Skin of body (tissue), 2 donors: Measurements from ENCODE around the gene DNAJC6. TPM values are rescaled to one million over a fixed set of nuclear protein-coding genes. Genes with fewer than 3 reads are reported as not detected.
A peak's percentile ranks its signal among the peaks of the same experiment; 100 is the strongest.
"Not testable (repeated sequence)": the region's sequence is repeated elsewhere in the genome, so short reads cannot be mapped to it uniquely, and the experiment has no call there.

Experiments
- DNase-seq: peaks from one replicate; lab custom pipeline; 2025; lab: John Stamatoyannopoulos, UW
- total RNA-seq: library from RNA; depleted of rRNA; stranded (reverse); fragments of >200 nt; gene quantifications from one replicate; pipeline ENCODE4 v1.2.3, GENCODE V29; 2014

The DNAJC6 gene
- 7.7 TPM for total RNA-seq

DNA sequence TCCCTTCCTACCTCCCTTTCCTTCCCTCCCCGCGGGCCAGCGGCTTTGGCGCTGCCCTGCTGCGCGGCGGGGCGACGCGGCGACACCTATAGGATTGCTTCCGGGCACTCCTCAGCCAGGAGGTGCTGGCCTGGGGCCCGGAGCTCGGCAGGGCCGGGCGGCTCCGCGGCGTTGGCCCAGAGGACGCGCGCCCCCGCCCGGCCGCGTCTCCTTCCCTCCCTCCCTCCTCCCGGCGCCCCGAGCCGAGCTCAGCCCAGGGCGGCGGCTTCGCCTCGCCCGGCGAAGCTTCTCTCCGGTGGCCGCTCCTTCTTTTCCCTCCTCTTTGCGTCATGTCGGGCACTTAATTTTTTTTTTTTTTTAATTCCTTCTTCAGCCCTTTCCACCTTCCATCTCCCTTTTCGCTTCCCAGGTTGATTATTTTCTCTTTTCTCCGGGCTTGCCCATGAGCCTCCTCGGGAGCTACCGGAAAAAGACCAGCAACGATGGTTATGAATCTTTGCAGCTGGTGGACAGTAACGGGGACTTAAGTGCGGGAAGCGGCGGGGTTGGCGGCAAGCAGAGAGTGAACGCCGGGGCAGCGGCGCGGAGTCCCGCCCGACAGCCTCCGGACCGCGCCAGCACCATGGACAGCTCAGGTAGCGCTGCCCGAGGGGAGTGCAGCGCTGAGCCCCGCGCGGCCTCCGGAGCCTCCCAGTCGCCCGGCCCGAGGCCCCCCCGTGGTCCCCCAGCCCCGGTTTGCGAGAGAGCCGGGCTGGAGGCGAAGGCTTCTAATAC is at the start of gene DNAJC6:
Gene DNAJC6, plus strand, starts transcription at position 240 of the 774 bp plus-strand sequence. Its CDS starts 203 bp downstream, at position 443.
- DNase-seq = peak; percentile 21

DNA sequence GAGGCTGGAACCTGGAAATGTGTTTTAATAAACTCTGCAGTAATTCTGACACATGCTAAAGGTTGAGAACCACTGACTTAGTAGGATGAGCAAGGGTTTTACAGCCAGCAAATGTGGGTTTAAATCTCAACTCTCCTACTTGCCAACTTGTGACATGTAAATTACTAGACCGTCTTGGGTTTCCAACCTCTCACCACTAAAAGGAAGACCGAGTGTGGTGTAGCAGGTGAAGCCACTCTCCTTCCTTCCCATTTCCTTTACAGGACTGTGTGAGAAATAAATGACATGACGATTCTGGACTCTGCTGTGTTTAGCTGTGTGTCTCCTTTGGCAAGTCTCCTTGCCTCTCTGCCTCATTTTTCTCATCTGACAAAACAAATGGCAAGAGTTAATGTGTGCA is 49.5 kb upstream of the DNAJC6 start:
- no peak for DNase-seq

DNA sequence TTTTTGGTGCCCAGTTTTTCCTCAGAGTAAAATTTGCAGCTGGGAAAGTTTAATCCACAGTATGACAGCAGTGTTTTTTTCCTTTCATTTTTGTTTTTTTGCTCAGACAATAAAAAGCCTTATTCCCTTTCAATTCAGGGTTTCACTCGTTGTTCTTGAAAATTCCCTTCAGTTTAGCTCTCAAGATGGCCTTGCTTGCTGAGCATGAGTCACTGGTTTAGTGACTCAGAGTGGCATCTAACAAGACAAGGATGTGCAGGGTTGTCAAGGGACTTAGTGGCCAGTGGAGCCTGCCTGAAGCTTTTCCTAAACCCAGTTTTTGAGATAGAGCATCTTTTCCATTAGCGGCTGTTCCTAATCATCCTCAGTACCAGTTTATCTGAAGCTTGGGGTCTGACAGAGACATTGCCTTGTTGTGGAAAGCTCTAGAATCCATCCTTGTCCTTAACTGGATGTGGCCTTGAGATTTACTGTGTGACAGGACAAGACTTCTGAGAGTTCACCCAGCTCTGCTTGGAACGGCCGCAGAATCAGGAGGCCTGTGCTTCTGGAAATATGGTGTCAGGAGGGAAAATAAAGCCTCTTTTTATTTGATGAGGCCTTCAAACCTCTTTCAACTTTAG is 48.4 kb upstream of the DNAJC6 start:
- DNase-seq = no peak

DNA sequence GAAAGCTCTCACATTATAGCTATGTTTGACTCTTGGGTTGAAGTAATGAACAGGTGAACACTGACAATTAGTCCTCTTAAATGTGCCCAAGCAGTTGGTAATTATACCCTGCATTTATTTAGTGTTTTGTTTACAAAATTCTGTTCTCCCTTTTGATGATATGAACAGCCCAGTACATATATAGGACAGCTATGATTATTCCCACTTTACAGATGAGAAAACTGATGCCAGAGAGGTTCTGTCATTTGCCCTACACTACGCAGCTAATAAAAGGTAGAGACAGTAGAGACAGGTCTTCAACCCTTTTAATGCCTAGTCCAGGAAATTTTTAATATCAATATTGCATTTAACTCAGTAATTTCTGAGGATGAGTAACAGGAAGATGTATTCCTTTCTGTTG is 46.1 kb upstream of the DNAJC6 start:
- no peak for DNase-seq

DNA sequence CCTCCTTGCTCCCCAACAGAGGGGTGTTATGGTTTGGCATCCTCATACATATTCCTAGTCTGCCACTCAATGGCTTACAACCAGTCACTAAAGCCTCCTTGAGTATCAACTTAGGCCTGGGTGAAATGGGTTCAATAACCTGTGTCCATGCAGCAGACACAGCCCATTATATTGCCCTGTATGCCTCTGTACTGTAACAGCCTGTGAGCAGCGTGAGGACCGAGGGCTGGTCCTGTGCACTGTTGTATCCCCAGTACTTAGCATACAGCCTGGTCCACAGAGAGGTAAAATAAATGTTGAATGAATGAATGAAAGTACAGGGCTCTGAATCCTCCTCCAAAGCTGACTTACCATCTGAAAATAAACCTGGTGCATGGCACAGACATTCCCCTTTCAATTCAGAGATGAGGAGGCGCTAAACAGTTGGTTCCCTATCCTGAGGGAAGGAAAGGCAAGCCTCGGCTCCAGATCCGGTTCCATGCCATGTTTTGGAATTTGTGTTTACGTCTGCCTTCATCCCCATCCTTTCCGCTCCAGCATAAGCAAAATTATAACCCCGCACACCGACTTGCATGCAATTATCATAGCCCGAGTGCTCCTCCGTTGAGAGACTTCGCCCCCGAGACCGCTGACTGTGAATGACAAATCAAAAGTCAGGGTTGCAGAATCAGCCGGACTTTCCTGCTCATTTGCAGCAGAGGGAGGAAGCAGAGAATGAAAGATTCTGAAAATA is 45.0 kb upstream of the DNAJC6 start:
- DNase-seq = peak; percentile 22

DNA sequence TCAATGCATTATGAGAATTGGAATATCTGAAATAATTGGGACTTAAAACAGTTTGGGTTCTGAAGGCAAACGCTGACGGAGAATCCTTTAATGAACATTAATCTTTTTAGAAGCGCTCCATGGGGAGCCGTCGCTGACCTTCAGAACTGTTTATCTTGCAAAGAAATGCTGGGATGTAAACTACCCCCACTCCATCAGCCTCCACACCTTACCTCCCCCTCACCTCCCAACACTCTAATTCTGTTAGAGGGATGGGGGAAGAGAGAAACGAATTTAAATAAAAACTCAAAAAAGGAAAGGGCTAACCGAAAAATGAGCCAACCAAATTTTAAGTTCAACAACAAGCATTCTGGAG is 44.1 kb upstream of the DNAJC6 start:
- DNase-seq = no peak

DNA sequence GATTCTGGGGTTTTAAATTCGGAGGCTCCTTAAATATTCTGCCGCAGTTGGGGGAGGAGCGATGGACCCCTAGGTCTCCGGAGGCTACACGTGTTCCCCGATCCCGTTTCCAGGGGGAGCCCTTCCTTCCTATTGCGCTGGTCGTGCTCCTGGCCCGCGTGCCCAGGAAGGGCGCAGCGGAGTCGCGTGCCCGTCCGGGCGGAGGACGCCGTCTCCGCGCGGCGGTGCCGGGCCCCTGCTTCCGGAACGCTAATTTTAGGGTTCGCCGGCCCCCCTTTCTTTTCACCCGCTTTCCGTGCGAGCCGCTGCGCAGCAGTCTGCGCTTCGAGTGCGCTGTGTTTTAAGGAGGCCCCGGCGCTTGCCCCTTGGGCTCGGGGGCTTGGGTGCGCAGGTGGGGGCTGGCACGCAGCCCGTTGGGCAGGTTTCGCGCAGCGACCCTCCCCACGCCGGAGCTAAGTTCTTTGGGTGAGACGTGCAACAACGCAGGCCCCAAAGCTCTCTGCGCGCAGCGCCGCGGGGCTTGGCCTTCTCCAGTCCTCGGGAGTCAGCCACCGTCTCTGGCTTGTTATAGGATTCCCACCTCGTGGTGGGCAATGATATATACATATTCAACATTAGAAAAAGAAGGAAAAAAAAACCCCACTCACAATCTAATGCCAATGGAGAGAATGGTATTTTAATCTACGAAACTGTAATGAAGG is 43.5 kb upstream of the DNAJC6 start:
- peak; percentile 7 for DNase-seq

DNA sequence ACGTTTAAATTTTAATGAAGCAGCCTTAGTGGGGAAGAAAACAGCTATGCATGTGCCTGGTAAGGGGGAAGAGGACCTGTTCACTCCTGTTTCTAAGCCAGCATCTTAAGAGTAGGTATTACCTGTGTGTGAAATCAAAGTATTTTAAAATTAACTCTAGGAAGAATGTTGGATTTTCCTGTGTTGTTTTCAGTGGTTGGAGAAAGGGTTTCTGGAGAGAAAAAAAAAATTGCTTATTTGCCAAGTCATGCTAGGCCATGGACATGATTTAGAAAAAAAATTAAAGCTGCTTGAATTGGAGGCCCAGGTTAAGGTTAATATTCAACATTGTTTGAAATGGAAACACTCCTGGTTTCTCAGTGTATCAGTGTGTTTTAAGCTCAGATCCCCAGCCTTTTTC is 42.9 kb upstream of the DNAJC6 start:
- DNase-seq = no peak

DNA sequence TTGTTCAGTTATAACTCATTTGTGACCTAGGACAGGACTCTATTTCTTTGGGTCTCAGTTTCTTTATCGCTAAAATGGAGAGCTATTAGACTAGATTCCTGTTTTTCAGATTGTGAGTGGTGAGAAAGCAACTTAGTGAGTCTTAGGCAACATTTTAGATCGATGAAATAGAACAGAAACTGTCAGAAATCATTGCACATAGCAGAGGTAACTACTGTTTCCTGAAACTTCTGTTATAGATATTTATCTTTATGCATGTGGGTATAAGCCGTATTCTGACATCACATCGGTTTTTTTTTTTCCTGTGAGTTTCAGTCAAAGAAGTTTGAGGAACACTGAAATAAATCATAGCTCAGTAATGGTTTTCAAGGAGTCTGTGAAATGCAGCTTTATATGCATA is 42.1 kb upstream of the DNAJC6 start:
- no peak for DNase-seq

DNA sequence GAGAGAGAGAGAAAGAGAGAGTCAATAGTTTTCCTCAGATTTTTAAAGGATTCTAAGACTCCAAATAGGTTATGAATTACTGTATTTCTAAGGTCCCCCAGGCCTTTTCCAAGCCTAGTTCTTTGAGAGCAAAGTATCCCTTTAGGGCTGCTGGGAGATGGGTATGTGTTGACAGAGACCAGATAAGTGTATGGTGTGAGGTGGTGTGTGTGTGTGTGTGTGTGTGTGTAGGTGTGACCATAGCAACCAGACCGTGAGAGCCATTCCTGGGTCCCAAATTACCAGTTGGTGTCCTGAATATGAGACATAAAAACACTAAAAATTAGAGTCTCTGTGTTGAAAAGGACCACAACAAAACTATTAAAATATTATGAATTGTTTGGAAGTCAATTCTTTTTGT is 41.7 kb upstream of the DNAJC6 start:
- DNase-seq = no peak

DNA sequence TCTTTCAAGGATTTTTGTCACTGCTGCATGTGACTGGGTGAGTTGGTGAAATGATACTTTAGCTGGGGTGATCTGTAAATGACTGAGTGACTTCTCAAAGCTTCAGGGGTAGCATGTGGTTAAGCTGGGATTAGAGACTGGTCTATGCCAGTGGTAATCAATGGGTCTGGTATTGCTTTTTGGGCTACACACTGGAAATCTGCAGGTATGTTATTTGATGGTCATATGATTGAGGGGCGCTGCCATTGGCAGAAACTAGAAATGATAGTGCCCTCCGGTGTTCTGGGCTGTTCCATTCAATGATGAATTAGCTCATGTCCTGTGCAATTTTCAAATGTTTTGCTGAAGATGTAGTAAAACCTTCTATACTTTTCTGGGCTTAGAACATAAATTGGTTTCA is 39.7 kb upstream of the DNAJC6 start:
- no peak for DNase-seq

DNA sequence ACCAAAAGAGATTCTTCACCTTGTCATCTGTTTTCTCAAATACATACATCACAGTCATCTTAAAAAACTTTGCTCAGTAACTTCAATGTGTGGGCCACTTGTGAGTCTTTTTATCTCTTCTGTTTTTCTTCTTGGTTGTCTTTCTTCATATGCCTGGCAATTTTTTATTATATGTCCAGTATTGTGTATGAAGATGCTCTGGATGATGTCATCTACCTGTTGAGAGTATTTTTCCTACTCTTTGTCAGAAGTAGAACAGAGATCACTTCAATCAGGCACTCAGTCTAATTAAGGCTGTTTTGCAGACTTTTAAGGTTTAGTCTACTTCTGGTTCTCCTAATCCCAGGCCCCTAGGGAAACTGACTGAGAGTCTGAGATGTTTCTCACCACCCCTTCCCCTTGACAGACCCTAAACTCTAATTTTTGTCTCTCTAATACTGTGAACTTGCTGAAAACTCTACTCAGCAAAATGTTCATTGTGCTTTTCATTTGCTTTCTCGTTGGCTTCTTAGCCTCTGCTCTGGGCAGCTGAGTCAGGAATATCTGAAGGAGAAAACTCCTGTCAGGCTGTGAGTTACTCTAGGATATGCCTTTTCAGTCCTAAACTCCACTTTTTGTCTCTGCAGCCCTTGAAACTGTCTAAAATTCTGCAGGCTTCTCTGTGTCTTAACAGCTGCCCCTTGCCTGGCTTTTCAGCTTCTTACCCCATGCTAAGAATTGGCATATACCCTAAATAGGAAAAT is 33.0 kb upstream of the DNAJC6 start:
- DNase-seq = no peak

DNA sequence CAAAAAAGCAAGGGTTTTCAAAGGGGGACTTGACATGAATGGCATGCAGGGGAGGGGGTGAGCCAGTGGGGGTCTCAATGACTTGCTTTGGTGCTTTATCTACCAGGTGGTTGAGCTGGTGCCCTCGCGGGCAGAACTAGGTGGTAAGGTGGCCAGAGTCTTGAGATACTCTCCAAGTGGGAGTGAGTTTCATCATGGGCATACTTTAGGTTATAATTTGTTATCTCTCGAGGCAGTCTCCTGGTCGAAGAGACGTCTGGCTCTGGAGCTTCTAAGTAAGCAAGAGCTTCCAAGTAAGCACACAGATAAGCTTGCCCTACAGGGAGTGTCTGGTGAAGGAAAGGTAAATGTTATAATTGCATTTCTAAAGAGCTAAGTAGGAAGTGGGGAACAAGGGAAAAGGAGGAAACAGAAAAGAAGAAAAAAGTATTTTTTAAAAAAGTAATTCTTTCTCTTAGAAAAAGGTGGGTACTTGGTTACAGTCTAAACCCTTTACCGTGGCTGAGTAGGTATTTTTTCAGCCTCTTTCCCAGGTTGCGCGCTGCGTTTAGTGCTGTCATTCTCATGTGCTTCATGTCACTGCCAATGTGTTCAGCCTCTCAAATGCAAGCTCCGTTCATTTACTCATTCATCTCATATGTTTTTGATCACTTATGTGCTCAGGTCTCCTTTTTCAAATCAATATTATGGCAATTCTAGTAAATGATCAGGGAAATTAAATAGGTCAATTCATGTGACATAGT is 31.6 kb upstream of the DNAJC6 start:
- no peak for DNase-seq

DNA sequence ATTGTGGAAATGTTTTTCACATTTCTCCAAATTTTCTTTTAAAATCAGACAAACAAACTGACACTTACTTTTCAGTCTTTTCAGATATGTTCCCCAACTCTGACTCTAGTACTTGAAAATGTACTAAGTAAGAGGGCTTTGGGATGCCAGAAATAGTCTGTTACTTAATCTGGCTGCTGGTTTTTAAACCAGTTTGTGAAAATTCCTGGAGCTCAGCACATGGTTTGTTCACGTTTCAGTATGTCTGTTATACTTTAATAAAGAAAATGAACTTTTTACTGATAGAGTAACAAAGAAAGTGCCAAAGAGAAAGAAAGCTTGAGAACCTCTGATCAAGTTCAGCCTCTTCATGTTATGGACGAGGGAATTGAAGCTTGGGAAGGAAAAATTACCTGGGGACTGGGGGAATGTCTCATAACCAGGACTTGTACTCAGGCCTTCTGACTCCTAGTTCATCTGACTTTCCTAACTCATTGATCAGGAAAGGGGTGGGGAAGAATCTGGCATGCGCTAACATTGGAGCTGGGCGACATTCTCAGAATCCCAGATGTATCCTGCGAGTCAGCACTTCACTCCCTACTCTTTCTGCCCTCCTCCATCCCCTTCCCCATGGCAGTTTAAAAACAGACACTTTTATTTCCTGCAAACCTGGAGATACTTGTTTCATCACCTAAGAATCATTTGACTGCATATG is 30.8 kb upstream of the DNAJC6 start:
- no peak for DNase-seq

DNA sequence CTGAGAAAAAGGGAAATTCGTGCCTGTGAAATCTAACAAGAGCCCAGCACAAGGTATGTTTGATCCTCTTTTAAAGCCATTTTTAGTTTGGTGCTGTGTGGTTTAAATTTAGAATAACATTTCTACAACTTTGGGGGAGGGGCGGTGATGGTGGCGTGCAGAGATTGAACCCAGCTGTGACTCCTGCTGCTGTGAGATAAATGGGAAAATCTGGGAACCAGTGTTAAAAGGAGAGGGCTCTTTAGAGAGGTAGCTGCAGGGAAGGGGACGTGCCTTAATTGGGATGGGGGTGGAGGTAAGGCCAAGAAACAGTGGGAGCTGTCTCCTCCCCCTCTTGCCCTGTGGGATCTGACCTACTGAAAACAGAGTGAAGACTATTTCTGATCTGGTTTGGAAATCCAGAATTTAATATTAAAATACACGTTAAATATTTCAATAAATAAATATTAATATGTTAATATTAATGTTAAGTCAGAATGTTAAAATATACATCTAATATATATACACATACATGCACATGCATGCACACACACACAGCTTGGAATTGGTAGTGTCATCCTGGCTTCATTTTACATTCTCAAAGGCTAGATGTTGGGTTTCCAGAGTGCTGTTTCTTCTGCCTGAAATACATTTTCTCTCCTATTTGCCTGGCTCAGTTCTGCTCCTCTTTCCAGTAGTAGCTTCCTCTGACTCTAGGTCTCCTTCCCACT is 30.1 kb upstream of the DNAJC6 start:
- no peak for DNase-seq

DNA sequence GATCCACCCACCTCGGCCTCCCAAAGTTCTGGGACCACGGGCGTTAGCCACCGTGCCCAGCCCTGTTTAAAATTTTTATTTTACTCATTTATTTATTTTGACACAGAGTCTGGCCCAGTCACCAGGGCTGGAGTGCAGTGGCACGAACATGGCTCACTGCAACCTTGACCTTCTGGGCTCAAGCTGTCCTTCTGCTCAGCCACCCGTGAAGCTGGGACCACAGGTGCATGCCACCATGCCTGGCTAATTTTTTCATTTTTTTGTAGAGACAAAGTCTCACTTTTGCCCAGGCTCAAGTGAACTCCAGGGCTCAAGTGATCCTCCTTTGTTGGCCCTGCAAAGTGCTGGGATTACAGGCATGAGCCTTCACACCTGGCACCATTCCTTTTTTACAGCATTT is 27.5 kb upstream of the DNAJC6 start:
- no peak for DNase-seq

DNA sequence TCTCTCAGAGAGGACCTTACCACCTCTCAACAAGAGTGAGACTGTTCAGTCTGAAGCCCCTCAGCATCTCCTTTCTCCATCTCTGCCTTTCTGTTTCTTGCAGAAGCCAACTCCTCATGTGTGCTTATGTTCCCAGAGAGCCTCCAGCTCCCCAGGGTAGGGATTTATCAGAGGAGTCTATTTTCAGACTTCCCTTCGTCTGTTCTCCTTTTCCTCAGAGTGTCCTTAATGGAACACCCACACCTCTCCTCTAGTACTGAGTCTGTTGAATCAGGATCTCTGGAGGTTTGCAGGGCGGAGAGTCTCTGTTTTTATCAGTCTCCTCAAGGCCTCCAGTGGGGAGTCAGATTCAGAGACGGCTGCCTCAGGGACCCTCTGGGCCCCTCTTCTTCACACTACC is 25.1 kb upstream of the DNAJC6 start:
- DNase-seq = no peak

DNA sequence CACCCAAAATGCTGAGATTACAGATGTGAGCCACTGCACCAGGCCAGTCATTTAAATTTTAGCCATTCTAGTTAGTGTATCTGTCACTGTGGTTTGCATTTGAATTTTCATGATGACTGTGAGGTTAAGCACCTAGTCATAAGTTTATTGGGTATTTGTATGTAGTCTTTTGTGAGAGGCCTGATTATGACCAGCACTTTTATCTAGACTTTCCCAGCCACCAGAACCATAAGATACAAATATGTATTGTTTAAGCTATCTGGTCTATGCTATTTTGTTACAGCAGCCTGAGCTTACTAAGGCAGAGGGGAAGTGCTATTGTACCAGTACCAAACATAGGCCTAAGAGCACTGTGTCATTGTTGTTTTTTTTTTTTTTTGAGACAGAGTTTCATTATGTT is 19.9 kb upstream of the DNAJC6 start:
- DNase-seq = no peak

DNA sequence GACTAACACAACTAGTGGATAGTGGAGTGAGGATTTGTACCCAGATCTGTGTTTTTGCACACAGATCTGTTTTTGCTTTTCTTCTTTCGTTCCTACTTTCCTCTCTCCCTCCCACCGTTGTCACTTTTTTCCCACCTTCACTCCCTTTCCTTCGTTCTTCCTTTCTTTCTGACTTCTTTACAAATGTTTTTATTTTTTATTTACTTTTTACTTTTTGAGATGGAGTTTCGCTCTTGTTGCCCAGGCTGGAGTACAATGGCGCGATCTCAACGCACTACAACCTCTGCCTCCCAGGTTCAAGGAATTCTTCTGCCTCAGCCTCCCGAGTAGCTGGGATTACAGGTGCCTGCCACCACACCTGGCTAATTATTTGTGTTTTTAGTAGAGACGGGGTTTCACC is 17.5 kb upstream of the DNAJC6 start:
- not testable (repeated sequence) for DNase-seq
